ENCODE data around the gene OGN. TPM values are rescaled to one million over a fixed set of nuclear protein-coding genes. Genes with fewer than 3 reads are reported as not detected.

OGN gene
- total and polyA plus RNA-seq, 10 of the 15 experiments (the other 5 are each of a cell fraction or from before 2014, with no cell fraction given) = 0.04 to 2.5 (median 0.15) TPM; not detected in 4

DNA sequence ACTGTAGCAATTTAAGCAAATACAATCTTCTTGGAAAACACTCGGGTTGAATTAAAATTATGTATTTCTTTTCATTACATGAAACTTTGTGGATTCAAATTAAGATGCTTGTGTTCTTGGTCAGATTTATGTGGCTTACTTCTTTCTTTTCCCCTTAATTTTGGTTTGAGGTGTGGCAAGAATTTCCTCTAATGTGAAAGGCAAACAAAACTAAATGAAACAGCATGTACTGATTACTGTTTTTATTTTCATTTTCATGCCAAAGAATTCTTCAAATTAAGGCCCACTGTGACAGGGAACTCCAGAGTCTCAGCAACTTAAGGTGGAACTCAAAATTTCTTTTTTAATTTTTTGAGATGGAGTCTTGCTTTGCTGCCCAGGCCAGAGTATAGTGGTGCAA is 20.0 kb upstream of the OGN start, which contains the start of gene OMD:
OMD (minus strand) TSS at position 132 of the 400 bp plus-strand sequence. CDS start 6,913 bp downstream, outside the sequence.
- H3K36me3 ChIP-seq (ENCODE audit: control insufficient read depth in 2 of 2, insufficient read depth in 2 of 2, low read length in 1 of 2) = no peaks in the 10 kb centered on the region
- no peaks in the 10 kb centered on the region for H3K27me3 ChIP-seq (replicated peaks in 1 of 2; ENCODE audit: control insufficient read depth in 2 of 2, insufficient read depth in 2 of 2, low read length in 1 of 2)
- DNase-seq (ENCODE audit: low read depth, low spot score) (no peak), ATAC-seq (no peak), FAIRE-seq (no peak)
- ChIA-PET CTCF (interaction anchor here (1.4 kb wide), 2 partner anchors 8 to 285 kb away, joined by 3 to 4 read pairs; no protein-coding TSS in a partner anchor), RAD21 (ENCODE audit: unreplicated experiment) (no interaction called here), SMC1A (ENCODE audit: uncharacterized antibody, unreplicated experiment) (no interaction called here), POLR2A (no interaction called here)
- in situ Hi-C loops (cut with MboI) (no loop called here), intact Hi-C loops (cut with micrococcal nuclease; ENCODE audit: unreplicated experiment) (no loop called here)
- H3K4me2 ChIP-seq (ENCODE audit: control insufficient read depth, insufficient read depth) = no peak within 1 kb of the TSS
- BruUV-seq (replicated peaks) = no TSS peak
- no peak within 1 kb of the TSS for H3K27ac ChIP-seq (ENCODE audit: control insufficient read depth, insufficient read depth)
- WGBS (ENCODE audit: insufficient coverage, insufficient replicate concordance, low lambda C conversion rate, missing lambda C conversion rate) = 100% methylated on average over 1 of the region's 1 CpG
- H2AFZ ChIP-seq (ENCODE audit: control insufficient read depth, low read depth, low read length) = no peak within 1 kb of the TSS
- H3K4me1 ChIP-seq (ENCODE audit: control insufficient read depth, insufficient read depth, low read length) = no peaks in the 10 kb centered on the region
- TF ChIP-seq CREM (IDR thresholded peaks at IDR 0.05; ENCODE audit: low read depth) = no peak
- TF ChIP-seq RBBP5 (conservative IDR thresholded peaks at IDR 0.05) = no peak
- no peak for TF ChIP-seq SREBF2 (IDR thresholded peaks at IDR 0.05; ENCODE audit: low read length)
- no peak for TF ChIP-seq BACH1 (IDR thresholded peaks at IDR 0.05; ENCODE audit: borderline replicate concordance)
- TF ChIP-seq CHD1 (IDR thresholded peaks at IDR 0.05; ENCODE audit: low read depth, low read length) = no peak
- TF ChIP-seq POLR2A (IDR thresholded peaks at IDR 0.05; ENCODE audit: low read depth, low read length) = no peak
- TF ChIP-seq MYB (IDR thresholded peaks at IDR 0.05; ENCODE audit: borderline replicate concordance, low read depth, low read length) = no peak
- TF ChIP-seq TCF12 (IDR thresholded peaks at IDR 0.05; ENCODE audit: low read depth, low read length) = no peak
- TF ChIP-seq, protein P1, sequence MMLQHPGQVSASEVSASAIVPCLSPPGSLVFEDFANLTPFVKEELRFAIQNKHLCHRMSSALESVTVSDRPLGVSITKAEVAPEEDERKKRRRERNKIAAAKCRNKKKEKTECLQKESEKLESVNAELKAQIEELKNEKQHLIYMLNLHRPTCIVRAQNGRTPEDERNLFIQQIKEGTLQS (IDR thresholded peaks at IDR 0.05; ENCODE audit: borderline replicate concordance, extremely low read depth, low read depth, low read length) = no peak
- no peak within 1 kb of the TSS for H3K9ac ChIP-seq (ENCODE audit: control insufficient read depth, insufficient read depth, low read length)
- H3K9me3 ChIP-seq (replicated peaks; ENCODE audit: control insufficient read depth, insufficient read depth, low read length) = no peaks in the 10 kb centered on the region
- no peaks in the 10 kb centered on the region for H3K79me2 ChIP-seq (ENCODE audit: control insufficient read depth, insufficient read depth, low read length)
- no peak within 1 kb of the TSS for H3K4me3 ChIP-seq
- H4K20me1 ChIP-seq (ENCODE audit: control insufficient read depth, insufficient read depth) = no peaks in the 10 kb centered on the region

GRCh38 chr9:92423612-92424011 is 19.2 kb upstream of the OGN start:
- BruUV-seq (replicated peaks) = no TSS peak
- no peaks in the 10 kb centered on the region for H4K20me1 ChIP-seq (ENCODE audit: control insufficient read depth, insufficient read depth)
- ChIA-PET POLR2A (no interaction called here), RAD21 (ENCODE audit: unreplicated experiment) (no interaction called here), CTCF (no interaction called here), SMC1A (ENCODE audit: uncharacterized antibody, unreplicated experiment) (no interaction called here)
- FAIRE-seq (no peak), ATAC-seq (no peak), DNase-seq (ENCODE audit: low read depth, low spot score) (no peak)
- no peaks in the 10 kb centered on the region for H3K36me3 ChIP-seq (ENCODE audit: control insufficient read depth in 2 of 2, insufficient read depth in 2 of 2, low read length in 1 of 2)
- H3K27me3 ChIP-seq (replicated peaks in 1 of 2; ENCODE audit: control insufficient read depth in 2 of 2, insufficient read depth in 2 of 2, low read length in 1 of 2) = no peaks in the 10 kb centered on the region
- H3K9me3 ChIP-seq (replicated peaks; ENCODE audit: control insufficient read depth, insufficient read depth, low read length) = no peaks in the 10 kb centered on the region
- no peak overlapping the region for H3K27ac ChIP-seq (ENCODE audit: control insufficient read depth, insufficient read depth)
- no peak overlapping the region for H2AFZ ChIP-seq (ENCODE audit: control insufficient read depth, low read depth, low read length)
- H3K4me3 ChIP-seq = no peak overlapping the region
- H3K4me1 ChIP-seq (ENCODE audit: control insufficient read depth, insufficient read depth, low read length) = no peaks in the 10 kb centered on the region
- H3K79me2 ChIP-seq (ENCODE audit: control insufficient read depth, insufficient read depth, low read length) = no peaks in the 10 kb centered on the region
- H3K4me2 ChIP-seq (ENCODE audit: control insufficient read depth, insufficient read depth) = no peak overlapping the region
- no peak overlapping the region for H3K9ac ChIP-seq (ENCODE audit: control insufficient read depth, insufficient read depth, low read length)
- intact Hi-C loops (cut with micrococcal nuclease; ENCODE audit: unreplicated experiment) = no loop called here
- 100% methylated on average over 2 of the region's 2 CpGs for WGBS (ENCODE audit: insufficient coverage, insufficient replicate concordance, low lambda C conversion rate, missing lambda C conversion rate)
- in situ Hi-C loops (cut with MboI) = no loop called here
- TF ChIP-seq CBFB (IDR thresholded peaks at IDR 0.05; ENCODE audit: low read depth) = no peak
- TF ChIP-seq NFXL1 (IDR thresholded peaks at IDR 0.05; ENCODE audit: borderline replicate concordance) = no peak
- no peak for TF ChIP-seq SREBF1 (IDR thresholded peaks at IDR 0.05; ENCODE audit: low read length)
- TF ChIP-seq HDAC2 (IDR thresholded peaks at IDR 0.05) = no peak
- no peak for TF ChIP-seq CEBPZ (IDR thresholded peaks at IDR 0.05; ENCODE audit: low read depth, low read length)
- TF ChIP-seq IRF4 (IDR thresholded peaks at IDR 0.05; ENCODE audit: low read depth, low read length) = no peak
- TF ChIP-seq PAX8 (IDR thresholded peaks at IDR 0.05) = no peak

All from GM12878 (cell line).